GM12891 (cell line): Measurements from ENCODE around the gene HS2ST1.

Experiments used
- POLR2A ChIP-seq: IDR thresholded peaks from 2 replicates; pipeline ENCODE4 v1.6.1; 2011; ENCODE audit warnings: low read depth, low read length, control low read depth
- POLR2AphosphoS5 ChIP-seq: IDR thresholded peaks from 2 replicates; pipeline ENCODE4 v1.6.1; 2011; ENCODE audit warnings: low read depth, low read length, control low read depth
- POU2F2 ChIP-seq: IDR thresholded peaks from 2 replicates; pipeline ENCODE4 v1.6.1; 2011; ENCODE audit warnings: low read depth, mild to moderate bottlenecking, control low read depth, low read length, moderate library complexity
- SPI1 ChIP-seq: IDR thresholded peaks from 2 replicates; pipeline ENCODE4 v1.6.1; 2011; ENCODE audit warnings: low read depth, low read length, control low read depth
- TAF1 ChIP-seq: IDR thresholded peaks from 2 replicates; pipeline ENCODE4 v1.6.1; 2011; ENCODE audit warnings: low read depth, low read length, control low read depth

DNA sequence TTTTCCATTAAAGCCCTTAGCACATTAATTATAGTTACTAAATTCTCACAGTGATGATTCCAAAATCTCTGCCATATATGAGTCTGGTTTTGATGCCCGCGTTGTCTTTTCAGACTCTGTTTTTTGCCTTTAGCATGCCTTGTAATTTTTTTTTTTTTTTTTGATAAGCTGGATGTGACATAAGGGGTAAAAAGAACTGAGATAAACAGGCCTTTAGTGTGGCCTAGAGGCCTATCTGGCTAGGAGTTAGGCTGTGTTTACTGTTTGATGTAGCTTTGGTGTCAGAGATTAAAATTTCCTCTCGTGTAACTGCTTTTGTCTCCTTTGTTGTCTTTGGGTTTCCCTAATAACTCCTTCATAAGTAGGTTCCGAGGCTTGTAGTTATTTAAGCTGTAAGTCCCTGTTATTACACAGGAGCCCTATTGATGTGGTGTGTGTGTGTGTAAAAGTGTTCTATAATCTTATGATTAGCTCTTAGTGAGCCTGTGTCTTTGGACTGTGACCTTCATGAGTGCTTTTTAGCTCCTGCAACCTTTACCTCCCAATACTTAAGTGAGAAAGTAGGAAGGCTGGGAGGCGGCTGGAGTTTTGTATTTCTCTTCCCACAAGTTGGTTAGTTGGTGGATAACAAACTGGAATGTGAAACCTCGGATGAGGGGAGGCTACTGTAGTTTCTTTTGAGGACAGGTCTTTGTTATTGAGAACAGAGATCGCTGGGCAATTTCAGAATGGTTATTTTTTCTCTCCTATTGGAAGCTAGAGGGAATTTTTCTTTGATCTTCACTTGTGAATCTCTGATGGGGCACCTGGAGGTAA lies 19.3 kb downstream of the HS2ST1 start:
- TF ChIP-seq POLR2A: no peak
- no peak for TF ChIP-seq TAF1
- TF ChIP-seq POLR2AphosphoS5: no peak
- no peak for TF ChIP-seq SPI1
- no peak for TF ChIP-seq POU2F2
